Heart right ventricle (tissue), 16 donors: ENCODE data around the gene TTLL4. TPM values are rescaled to one million over a fixed set of nuclear protein-coding genes. Genes with fewer than 3 reads are reported as not detected.

Experiments
- ATAC-seq, 8 donors: fragments of 200-7000 bp; cut with Tn5 transposase; one replicate each; pipeline ENCODE4 v1.9.1; 2020; ENCODE audit warnings: mild to moderate bottlenecking in 8 of 8, moderate library complexity in 8 of 8, moderate number of reproducible peaks in 1 of 8
- DNase-seq, 2 donors: peaks; one replicate each; pipeline ENCODE4 v3.0.0-alpha.2; 2020
- H3K27ac ChIP-seq, 10 donors: fragments of 200-600 bp; sonication (generic) in 2 of 10; one replicate each; pipeline versions ENCODE4 v1.5.0 to v1.8.0; 2020 to 2022; ENCODE audit warnings: mild to moderate bottlenecking in 3 of 10
- H3K27me3 ChIP-seq, 7 donors: fragments of 200-600 bp; one replicate each; pipeline ENCODE4 v1.8.0; 2021 to 2022; ENCODE audit warnings: mild to moderate bottlenecking in 2 of 7
- H3K36me3 ChIP-seq, 9 donors: fragments of 200-600 bp; sonication (generic) in 1 of 9; one replicate each; pipeline versions ENCODE4 v1.5.0 to v1.8.0; 2020 to 2022; ENCODE audit warnings: mild to moderate bottlenecking in 2 of 9
- H3K4me1 ChIP-seq, 9 donors: fragments of 200-600 bp; sonication (generic) in 1 of 9; one replicate each; pipeline versions ENCODE4 v1.5.0 to v1.8.0; 2020 to 2022; ENCODE audit warnings: mild to moderate bottlenecking in 4 of 9
- H3K4me3 ChIP-seq, 10 donors: fragments of 200-600 bp; sonication (generic) in 2 of 10; one replicate each; pipeline versions ENCODE4 v1.5.0 to v1.8.0; 2020 to 2022; ENCODE audit warnings: mild to moderate bottlenecking in 7 of 10, moderate library complexity in 2 of 10
- H3K9me3 ChIP-seq, 11 donors: fragments of 200-600 bp in 10 of 11; sonication (generic) in 2 of 11; one replicate each; pipeline versions ENCODE4 v1.5.0 to v1.8.0; 2013 to 2022; ENCODE audit warnings: mild to moderate bottlenecking in 2 of 11, control low read depth in 1 of 11, moderate library complexity in 1 of 11
- CTCF ChIP-seq, 9 donors: fragments of 200-600 bp; sonication (generic) in 2 of 9; IDR thresholded peaks; one replicate each; pipeline versions ENCODE4 v1.5.0 to v1.8.0; 2021 to 2022; ENCODE audit warnings: antibody characterized with exemption in 9 of 9, mild to moderate bottlenecking in 5 of 9, moderate library complexity in 1 of 9
- WGBS, 2 donors: extraction: QIAGEN DNeasy Blood & Tissue Kit; methylation state at CpG; one replicate each; pipeline ENCODE4 v1.1.7; 2013; ENCODE audit warnings: inconsistent platforms in 1 of 2; 5-methylcytosine and 5-hydroxymethylcytosine counted together
- intact Hi-C, 10 donors: fragments of 100-400 bp; cut with DNase I; formaldehyde crosslinking; loops; one replicate each; pipeline versions ENCODE4 v1.11.1 to v1.14.2; 2022
- polyA plus RNA-seq, 2 donors: library from polyadenylated mRNA; stranded (reverse); fragments of 200-250 nt; gene quantifications; one replicate each; pipeline ENCODE4 v1.2.3, GENCODE V29; 2013
- total RNA-seq, 10 donors: library from RNA; stranded (reverse); fragmentation: NEBNext Ultra II Directional in 3 of 10; extraction: Animal tissue kit (Norgen Biotek cat#: 25700) in 3 of 10; gene quantifications; one replicate each; pipeline versions ENCODE4 v1.2.1 to v1.2.4, GENCODE V29; 2021 to 2023
- donor health status: Arrhythmogenic right ventricular cardiomyopathy.
- donor health status: ischemic (EF 13 %, LVEDD 7.1; RV severe dilation, severe dysfunction).
- donor health status: healthy with polysubstance abuse.
- donor health status: DM: no; HTN: yes; CAD: no.
- donor health status: DM: no; HTN: no; CAD: no.
- donor health status: ischemic (EF 25% LVEDD 6.9; RV normal size, moderate dysfunction).
- donor health status: ischemic (EF 25% LVEDD 5.7; RV mildly dilated, moderate dysfunction).
- donor health status: healthy.
- donor health status: DM: yes; HTN: yes; CAD: no.
- donor health status: Ischemic cardiomyopathy.
- donor health status: ischemic (EF 35%, LVEDD 5.7; RV mildly dilated, moderate dysfunction).
- donor health status: nonischemic (EF 11% LVEDD 7.7; RV severe dilation, severe dysfunction).
- donor health status: DM: yes; HTN: yes; CAD: no.
- donor health status: PGD.
- donor health status: ischemic (EF 29% LVEDD 5.4; RV normal size, mild dysfunction).
- donor health status: nonischemic (EF 23%, LVEDD 6.1; RV moderate dilation, normal function).

TTLL4 gene
- total and polyA plus RNA-seq, 12 donors, result 4.3 to 10.3 (median 6.6) TPM

GRCh38 chr2:218708086-218708485, 2.5 kb upstream of the TTLL4 start:
- peaks cover 0 to 24% (median 8%) of the 10 kb centered on the region in 9 donors for H3K4me1 ChIP-seq
- WGBS, 2 donors, result 94 to 95% methylated on average over 4 of the region's 4 CpGs
- no peaks in the 10 kb centered on the region for H3K9me3 ChIP-seq
- no peak overlapping the region for H3K27ac ChIP-seq
- no peaks in the 10 kb centered on the region for H3K36me3 ChIP-seq
- no peaks in the 10 kb centered on the region for H3K27me3 ChIP-seq
- TF ChIP-seq CTCF (IDR thresholded peaks at IDR 0.05), result no peak
- H3K4me3 ChIP-seq, result no peak overlapping the region
- intact Hi-C loops, result no loop called here
- no peak for ATAC-seq
- DNase-seq, result no peak

GRCh38 chr2:218709908-218710307, 727 bp upstream of the TTLL4 start:
- no peak for TF ChIP-seq CTCF (IDR thresholded peaks at IDR 0.05)
- no peaks in the 10 kb centered on the region for H3K36me3 ChIP-seq
- intact Hi-C loops, result loop anchor here in 9 of 10 donors (1.0 to 10.0 kb wide), 5 partner anchors 75 to 137 kb away; partner anchors contain the start of genes CYP27A1 (in 1 of the 9) and PRKAG3 (in 1 of the 9)
- 63 to 74% methylated on average over 8 of the region's 8 CpGs for WGBS, 2 donors
- no peaks in the 10 kb centered on the region for H3K27me3 ChIP-seq
- no peak for DNase-seq
- ATAC-seq, result no peak
- H3K9me3 ChIP-seq, result no peaks in the 10 kb centered on the region
- H3K4me3 ChIP-seq, result peak overlapping the region in 7 of 10 donors; percentile 80 to 94 (median 87)
- peak overlapping the region in 1 of 10 donors; percentile 94 for H3K27ac ChIP-seq
- H3K4me1 ChIP-seq, result peaks cover 0 to 42% (median 12%) of the 10 kb centered on the region in 9 donors

- intact Hi-C loops, result loop anchor here in 9 of 10 donors (1.0 to 10.0 kb wide), 5 partner anchors 74 to 137 kb away; partner anchors contain the start of genes CYP27A1 (in 1 of the 9) and PRKAG3 (in 1 of the 9)
- peaks cover 0 to 46% (median 12%) of the 10 kb centered on the region in 9 donors for H3K4me1 ChIP-seq
- peak in 4 of 8 donors; percentile 3 to 18 (median 8) for ATAC-seq
- no peaks in the 10 kb centered on the region for H3K9me3 ChIP-seq
- WGBS, 2 donors, result 36 to 41% methylated on average over 14 of the region's 14 CpGs
- H3K27me3 ChIP-seq, result no peaks in the 10 kb centered on the region
- H3K27ac ChIP-seq, result peak overlapping the region in 6 of 10 donors; percentile 88 to 94 (median 92)
- TF ChIP-seq CTCF (IDR thresholded peaks at IDR 0.05), result no peak
- H3K36me3 ChIP-seq, result no peaks in the 10 kb centered on the region
- peak overlapping the region in 9 of 10 donors; percentile 73 to 94 (median 83) for H3K4me3 ChIP-seq
- no peak for DNase-seq
Measured at GRCh38 chr2:218710334-218710686, 325 bp upstream of the TTLL4 start.

- DNase-seq (no peak), ATAC-seq (no peak)
- Histone ChIP-seq H3K27me3 (no peaks in the 10 kb centered on the region), H3K36me3 (peaks cover 0 to 11% (median 0%) of the 10 kb centered on the region in 9 donors), H3K9me3 (no peaks in the 10 kb centered on the region), H3K27ac (peak overlapping the region in 9 of 10 donors; percentile 79 to 94 (median 91)), H3K4me3 (peak overlapping the region; percentile 70 to 94 (median 82)), H3K4me1 (peaks cover 0 to 47% (median 12%) of the 10 kb centered on the region in 9 donors)
- TF ChIP-seq CTCF (IDR thresholded peaks at IDR 0.05), result no peak
- 17 to 29% methylated on average over 5 of the region's 5 CpGs for WGBS, 2 donors
- intact Hi-C loops, result loop anchor here in 8 of 10 donors (1.0 to 10.0 kb wide), 5 partner anchors 73 to 136 kb away; partner anchors contain the start of genes CYP27A1 (in 1 of the 8) and PRKAG3 (in 1 of the 8)
Measured at GRCh38 chr2:218711550-218711929, 905 bp downstream of the TTLL4 start.
